Natural killer cell (primary cell): ENCODE results near the gene PPP1R10. TPM values are rescaled to one million over a fixed set of nuclear protein-coding genes. Genes with fewer than 3 reads are reported as not detected.

Experiments used
- ATAC-seq, 3 donors: fragments of 150-1000 bp in 2 of 3; fragments of 200-7000 bp in 1 of 3; cut with Tn5 transposase; 1 replicate in 1 of 3; 2 replicates in 2 of 3; pipeline ENCODE4 v1.10.0; 2021; ENCODE audit warnings: mild to moderate bottlenecking in 2 of 3, moderate library complexity in 2 of 3
- DNase-seq, 2 donors: peaks; one replicate each; pipeline versions ENCODE4 v3.0.0 to v3.0.0-alpha.2; 2013 to 2021; ENCODE audit warnings: mixed read lengths in 1 of 2
- H3K27ac ChIP-seq: one replicate; pipeline ENCODE4 v1.5.1; 2013; ENCODE audit warnings: mild to moderate bottlenecking, low read length
- H3K27me3 ChIP-seq: one replicate; pipeline ENCODE4 v1.6.1; 2013; ENCODE audit warnings: low read length; ENCODE audit not compliant: control insufficient read depth, insufficient read depth
- H3K36me3 ChIP-seq: one replicate; pipeline ENCODE4 v1.6.1; 2013; ENCODE audit warnings: low read length; ENCODE audit not compliant: control insufficient read depth, insufficient read depth
- H3K4me1 ChIP-seq: one replicate; pipeline ENCODE4 v1.6.1; 2013; ENCODE audit warnings: low read length; ENCODE audit not compliant: control insufficient read depth, insufficient read depth
- H3K4me3 ChIP-seq: one replicate; pipeline ENCODE4 v1.5.1; 2013; ENCODE audit warnings: low read length
- H3K9me3 ChIP-seq: one replicate; pipeline ENCODE4 v1.6.1; 2013; ENCODE audit warnings: low read length; ENCODE audit not compliant: control insufficient read depth, insufficient read depth
- H3K27ac Mint-ChIP-seq, 2 donors: one replicate each; pipeline ENCODE4 v1.8.0; 2022; ENCODE audit warnings: mild to moderate bottlenecking in 2 of 2, mixed read lengths in 2 of 2, moderate library complexity in 1 of 2
- H3K27me3 Mint-ChIP-seq, 2 donors: one replicate each; pipeline ENCODE4 v1.8.0; 2022; ENCODE audit warnings: low read depth in 2 of 2, mixed read lengths in 2 of 2
- H3K36me3 Mint-ChIP-seq: one replicate; pipeline ENCODE4 v1.8.0; 2022; ENCODE audit warnings: mixed read lengths
- H3K4me1 Mint-ChIP-seq, 2 donors: one replicate each; pipeline ENCODE4 v1.8.0; 2022; ENCODE audit warnings: mixed read lengths in 2 of 2
- H3K4me3 Mint-ChIP-seq: one replicate; pipeline ENCODE4 v1.8.0; 2022; ENCODE audit warnings: mild to moderate bottlenecking, moderate library complexity, mixed read lengths
- H3K9me3 Mint-ChIP-seq, 2 donors: one replicate each; pipeline ENCODE4 v1.8.0; 2022; ENCODE audit warnings: mixed read lengths in 2 of 2
- CTCF ChIP-seq: fragments of 200-600 bp; IDR thresholded peaks from one replicate; pipeline ENCODE4 v1.8.0; 2022; ENCODE audit warnings: antibody characterized with exemption
- whole genome bisulfite sequencing: methylation state at CpG from one replicate; pipeline ENCODE4 v1.1.7; 2013; ENCODE audit warnings: missing lambda C conversion rate; ENCODE audit not compliant: insufficient coverage; 5-methylcytosine and 5-hydroxymethylcytosine counted together
- intact Hi-C: fragments of 100-400 bp; cut with micrococcal nuclease; formaldehyde crosslinking; loops from one replicate; pipeline ENCODE4 v1.14.2; 2022
- total RNA-seq, 4 donors: library from RNA; stranded (reverse); fragments of 120-200 nt in 1 of 4; gene quantifications; one replicate each; pipeline versions ENCODE4 v1.2.3 to v1.2.4, GENCODE V29; 2013 to 2022

Gene PPP1R10
- total RNA-seq, 3 donors from 2014 or later (not counting 1 experiment from before 2014, with no cell fraction given) = 151 to 222 (median 174) TPM

- Histone ChIP-seq H3K4me3 (no peak overlapping the region), H3K36me3 (peaks cover 42% of the 10 kb centered on the region), H3K9me3 (no peaks in the 10 kb centered on the region), H3K27me3 (no peaks in the 10 kb centered on the region), H3K27ac (no peak overlapping the region), H3K4me1 (peaks cover 12% of the 10 kb centered on the region)
- H3K36me3 Mint-ChIP-seq = peaks cover 29% of the 10 kb centered on the region
- H3K4me1 Mint-ChIP-seq = peaks cover 57 to 75% of the 10 kb centered on the region in 2 donors
- DNase-seq (no peak), ATAC-seq (no peak)
- H3K9me3 Mint-ChIP-seq = no peaks in the 10 kb centered on the region
- no CpG with 5 or more reads among the region's 2 CpGs for WGBS
- intact Hi-C loops = loop anchor here (10.0 kb wide), 1 partner anchor 743 kb away; the partner anchor contains the start of gene HLA-B
- peak overlapping the region; percentile 96 to 100 for H3K27ac Mint-ChIP-seq
- no peak for TF ChIP-seq CTCF
- H3K4me3 Mint-ChIP-seq = peak overlapping the region; percentile 21
- H3K27me3 Mint-ChIP-seq = no peaks in the 10 kb centered on the region
Measured at GRCh38 chr6:30611856-30612194, 5.2 kb downstream of the PPP1R10 start.

GRCh38 chr6:30611150-30611855 lies 5.7 kb downstream of the PPP1R10 start:
- Histone ChIP-seq H3K4me3 (no peak overlapping the region), H3K27me3 (no peaks in the 10 kb centered on the region), H3K36me3 (peaks cover 42% of the 10 kb centered on the region), H3K9me3 (no peaks in the 10 kb centered on the region), H3K4me1 (peaks cover 12% of the 10 kb centered on the region), H3K27ac (no peak overlapping the region)
- Mint-ChIP-seq H3K4me3 (no peak overlapping the region), H3K36me3 (peaks cover 29% of the 10 kb centered on the region), H3K27ac (peak overlapping the region; percentile 96 to 100), H3K27me3 (no peaks in the 10 kb centered on the region), H3K9me3 (no peaks in the 10 kb centered on the region), H3K4me1 (peaks cover 61 to 74% of the 10 kb centered on the region in 2 donors)
- ATAC-seq (no peak), DNase-seq (peak in 1 of 2 donors; percentile 9)
- TF ChIP-seq CTCF = no peak
- intact Hi-C loops = loop anchor here (10.0 kb wide), 1 partner anchor 743 kb away; the partner anchor contains the start of gene HLA-B
- 94% methylated on average over 8 of the region's 9 CpGs for WGBS

- DNase-seq (no peak), ATAC-seq (no peak)
- intact Hi-C loops = loop anchor here (10.0 kb wide), 1 partner anchor 745 kb away; the partner anchor contains the start of gene HLA-B
- no peak for TF ChIP-seq CTCF
- H3K36me3 ChIP-seq = peaks cover 46% of the 10 kb centered on the region
- no peaks in the 10 kb centered on the region for H3K27me3 ChIP-seq
- peak overlapping the region; percentile 27 for H3K27ac ChIP-seq
- H3K27me3 Mint-ChIP-seq = no peaks in the 10 kb centered on the region
- peaks cover 12% of the 10 kb centered on the region for H3K4me1 ChIP-seq
- no peak overlapping the region for H3K4me3 ChIP-seq
- H3K27ac Mint-ChIP-seq = peak overlapping the region; percentile 70 to 100
- H3K9me3 Mint-ChIP-seq = no peaks in the 10 kb centered on the region
- H3K9me3 ChIP-seq = no peaks in the 10 kb centered on the region
- peaks cover 54 to 65% of the 10 kb centered on the region in 2 donors for H3K4me1 Mint-ChIP-seq
- 91% methylated on average over 4 of the region's 4 CpGs for WGBS
- peaks cover 25% of the 10 kb centered on the region for H3K36me3 Mint-ChIP-seq
- no peak overlapping the region for H3K4me3 Mint-ChIP-seq
Measured at GRCh38 chr6:30610065-30610464, 7.0 kb downstream of the PPP1R10 start.
